GM10266 (cell line): ENCODE measurements around the gene MIF.
A peak's percentile ranks its signal among the peaks of the same experiment; 100 is the strongest.

Source experiments
- DNase-seq: peaks from one replicate; pipeline ENCODE4 v3.0.0; 2012; ENCODE audit errors: extremely low spot score
- TF ChIP-seq, protein P1 (sequence below): IDR thresholded peaks from 2 replicates; pipeline ENCODE4 v1.5.1; 2012; ENCODE audit warnings: mild to moderate bottlenecking, low read depth; ENCODE audit not compliant: control insufficient read depth, insufficient read depth; ENCODE audit errors: missing control alignments

MIF gene

DNA sequence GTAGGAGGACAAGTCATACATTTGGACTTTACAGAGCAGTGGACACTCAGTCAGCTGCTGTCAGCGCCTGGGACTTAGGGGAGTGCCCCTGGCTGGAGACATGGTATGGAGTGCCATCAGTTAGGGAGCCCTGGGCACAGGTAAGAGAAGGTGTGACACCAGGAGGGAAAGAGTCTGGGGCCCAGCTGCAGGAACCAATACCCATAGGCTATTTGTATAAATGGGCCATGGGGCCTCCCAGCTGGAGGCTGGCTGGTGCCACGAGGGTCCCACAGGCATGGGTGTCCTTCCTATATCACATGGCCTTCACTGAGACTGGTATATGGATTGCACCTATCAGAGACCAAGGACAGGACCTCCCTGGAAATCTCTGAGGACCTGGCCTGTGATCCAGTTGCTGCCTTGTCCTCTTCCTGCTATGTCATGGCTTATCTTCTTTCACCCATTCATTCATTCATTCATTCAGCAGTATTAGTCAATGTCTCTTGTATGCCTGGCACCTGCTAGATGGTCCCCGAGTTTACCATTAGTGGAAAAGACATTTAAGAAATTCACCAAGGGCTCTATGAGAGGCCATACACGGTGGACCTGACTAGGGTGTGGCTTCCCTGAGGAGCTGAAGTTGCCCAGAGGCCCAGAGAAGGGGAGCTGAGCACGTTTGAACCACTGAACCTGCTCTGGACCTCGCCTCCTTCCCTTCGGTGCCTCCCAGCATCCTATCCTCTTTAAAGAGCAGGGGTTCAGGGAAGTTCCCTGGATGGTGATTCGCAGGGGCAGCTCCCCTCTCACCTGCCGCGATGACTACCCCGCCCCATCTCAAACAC is 850 bp upstream of the MIF start:
- DNase-seq, result no peak
- TF ChIP-seq, protein P1, sequence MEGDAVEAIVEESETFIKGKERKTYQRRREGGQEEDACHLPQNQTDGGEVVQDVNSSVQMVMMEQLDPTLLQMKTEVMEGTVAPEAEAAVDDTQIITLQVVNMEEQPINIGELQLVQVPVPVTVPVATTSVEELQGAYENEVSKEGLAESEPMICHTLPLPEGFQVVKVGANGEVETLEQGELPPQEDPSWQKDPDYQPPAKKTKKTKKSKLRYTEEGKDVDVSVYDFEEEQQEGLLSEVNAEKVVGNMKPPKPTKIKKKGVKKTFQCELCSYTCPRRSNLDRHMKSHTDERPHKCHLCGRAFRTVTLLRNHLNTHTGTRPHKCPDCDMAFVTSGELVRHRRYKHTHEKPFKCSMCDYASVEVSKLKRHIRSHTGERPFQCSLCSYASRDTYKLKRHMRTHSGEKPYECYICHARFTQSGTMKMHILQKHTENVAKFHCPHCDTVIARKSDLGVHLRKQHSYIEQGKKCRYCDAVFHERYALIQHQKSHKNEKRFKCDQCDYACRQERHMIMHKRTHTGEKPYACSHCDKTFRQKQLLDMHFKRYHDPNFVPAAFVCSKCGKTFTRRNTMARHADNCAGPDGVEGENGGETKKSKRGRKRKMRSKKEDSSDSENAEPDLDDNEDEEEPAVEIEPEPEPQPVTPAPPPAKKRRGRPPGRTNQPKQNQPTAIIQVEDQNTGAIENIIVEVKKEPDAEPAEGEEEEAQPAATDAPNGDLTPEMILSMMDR, result no peak

DNA sequence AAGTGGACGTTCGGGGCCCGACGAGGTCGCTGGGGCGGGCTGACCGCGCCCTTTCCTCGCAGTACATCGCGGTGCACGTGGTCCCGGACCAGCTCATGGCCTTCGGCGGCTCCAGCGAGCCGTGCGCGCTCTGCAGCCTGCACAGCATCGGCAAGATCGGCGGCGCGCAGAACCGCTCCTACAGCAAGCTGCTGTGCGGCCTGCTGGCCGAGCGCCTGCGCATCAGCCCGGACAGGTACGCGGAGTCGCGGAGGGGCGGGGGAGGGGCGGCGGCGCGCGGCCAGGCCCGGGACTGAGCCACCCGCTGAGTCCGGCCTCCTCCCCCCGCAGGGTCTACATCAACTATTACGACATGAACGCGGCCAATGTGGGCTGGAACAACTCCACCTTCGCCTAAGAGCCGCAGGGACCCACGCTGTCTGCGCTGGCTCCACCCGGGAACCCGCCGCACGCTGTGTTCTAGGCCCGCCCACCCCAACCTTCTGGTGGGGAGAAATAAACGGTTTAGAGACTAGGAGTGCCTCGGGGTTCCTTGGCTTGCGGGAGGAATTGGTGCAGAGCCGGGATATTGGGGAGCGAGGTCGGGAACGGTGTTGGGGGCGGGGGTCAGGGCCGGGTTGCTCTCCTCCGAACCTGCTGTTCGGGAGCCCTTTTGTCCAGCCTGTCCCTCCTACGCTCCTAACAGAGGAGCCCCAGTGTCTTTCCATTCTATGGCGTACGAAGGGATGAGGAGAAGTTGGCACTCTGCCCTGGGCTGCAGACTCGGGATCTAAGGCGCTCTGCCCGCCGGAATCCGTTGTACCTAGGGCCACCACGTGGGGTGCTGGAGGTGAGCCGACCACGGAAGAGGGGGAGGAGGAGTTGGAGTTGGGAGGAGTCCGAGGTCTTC is 771 bp downstream of the MIF start:
- peak; percentile 83 for DNase-seq
- TF ChIP-seq, protein P1, result peak; percentile 45

DNA sequence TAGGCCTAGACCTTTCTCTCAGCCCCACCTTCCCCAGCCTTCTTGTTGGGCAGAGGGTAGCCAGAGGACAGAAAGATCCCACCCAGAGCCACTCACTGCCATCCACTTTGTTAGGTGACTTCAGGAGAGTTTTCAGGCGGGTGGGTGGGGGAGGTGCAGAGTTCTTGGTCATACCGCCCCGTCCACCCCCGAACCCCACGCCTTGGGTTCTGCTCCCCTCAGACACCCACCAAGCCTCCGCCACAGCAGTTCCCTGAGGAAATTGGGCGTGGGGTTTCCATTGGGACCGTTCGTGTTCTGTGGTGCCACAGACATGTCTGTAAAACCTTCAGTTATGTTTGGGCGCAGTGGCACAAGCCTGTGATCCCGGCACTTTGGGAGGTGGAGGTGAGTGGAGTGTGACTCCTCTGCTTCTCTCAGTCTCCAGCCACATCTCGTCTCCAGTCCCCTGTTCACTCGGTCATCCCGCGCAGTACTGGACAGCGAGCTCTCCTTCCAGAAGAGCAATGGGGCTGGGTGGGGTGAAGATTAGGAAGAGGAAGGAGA is 1.5 kb downstream of the MIF start:
- TF ChIP-seq, protein P1, result no peak
- DNase-seq, result no peak

DNA sequence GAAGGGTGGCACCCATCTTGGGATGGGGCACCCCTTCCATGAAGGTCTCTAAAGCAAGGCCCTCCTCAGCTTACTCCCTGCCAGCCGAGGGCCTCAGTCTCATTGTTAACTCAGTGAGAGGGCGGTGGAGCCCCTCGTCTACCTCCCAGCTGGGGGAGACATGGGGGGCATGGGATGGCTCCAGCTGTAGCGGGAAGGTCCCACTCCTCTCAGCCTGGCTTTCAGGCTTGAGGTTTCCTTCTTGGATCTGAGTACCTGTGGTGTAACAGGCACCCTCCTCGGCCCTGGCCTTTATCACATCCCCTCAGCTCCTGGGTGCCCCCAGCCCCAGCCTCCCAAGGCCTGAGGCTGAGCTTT is 2.0 kb downstream of the MIF start:
- TF ChIP-seq, protein P1, result no peak
- DNase-seq, result no peak

DNA sequence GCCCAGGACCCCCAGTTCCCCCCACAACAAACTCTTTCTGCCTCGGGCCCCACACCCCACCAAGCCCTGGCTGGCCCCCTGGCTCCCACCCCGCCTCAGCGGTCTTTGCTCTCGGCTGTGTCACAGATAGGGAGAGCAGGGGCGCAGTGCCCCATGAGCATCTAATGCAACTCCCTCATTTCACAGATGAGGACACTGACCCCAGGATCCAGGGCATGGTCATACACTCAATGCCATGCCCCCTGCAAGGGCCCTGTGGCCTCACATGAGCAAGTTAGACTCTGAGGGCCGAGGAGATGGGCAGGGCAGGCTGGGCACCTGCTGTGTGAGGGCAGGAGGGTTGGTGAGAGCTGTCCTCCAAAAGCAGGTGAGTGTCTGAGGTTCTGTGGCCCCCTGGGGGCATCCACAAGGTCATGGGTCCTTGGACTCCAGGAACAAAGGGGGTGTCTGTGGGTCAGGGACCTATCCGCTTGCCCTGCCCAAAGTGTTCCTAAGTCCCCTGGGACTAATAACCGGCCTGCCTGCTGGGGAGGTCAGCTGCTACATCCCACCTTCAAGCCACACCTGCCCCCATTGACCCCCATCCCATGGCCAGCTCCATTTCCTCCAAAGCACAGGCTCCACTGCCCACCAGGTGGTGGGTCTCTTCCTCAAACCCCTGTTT is 2.5 kb downstream of the MIF start:
- DNase-seq, result no peak

DNA sequence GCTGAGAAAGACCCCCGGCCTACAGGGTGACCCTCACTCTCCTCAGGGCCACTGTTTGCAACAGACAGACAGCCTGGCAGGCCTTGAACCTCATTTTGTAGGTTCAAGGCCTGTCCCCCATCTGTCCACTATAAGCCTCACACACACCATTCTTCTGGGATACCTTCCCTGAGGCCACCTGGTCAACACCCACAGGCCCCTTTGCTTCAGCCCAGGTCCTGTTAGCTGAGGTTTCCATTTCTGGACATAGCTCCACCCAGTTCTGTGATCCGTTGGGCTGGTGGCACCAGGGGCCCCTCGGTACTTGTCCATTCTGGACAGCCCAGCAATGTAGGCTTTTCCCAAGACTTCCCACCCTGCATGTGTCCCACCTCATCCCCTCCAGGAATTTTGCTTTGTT is 3.1 kb downstream of the MIF start:
- DNase-seq, result no peak
- TF ChIP-seq, protein P1, result no peak

More for the DNA sequence above, 2.5 kb downstream of the MIF start:
- TF ChIP-seq, protein P1, result no peak
